Glutamatergic neuron (in vitro differentiated cells): ENCODE results near the gene PHKB. TPM values are rescaled to one million over a fixed set of nuclear protein-coding genes. Genes with fewer than 3 reads are reported as not detected.

Experiments
- DNase-seq: peaks from one replicate; pipeline ENCODE4 v3.0.0; 2022
- H3K27ac Mint-ChIP-seq: one replicate; pipeline ENCODE4 v1.8.0; 2020; ENCODE audit warnings: mild to moderate bottlenecking, mixed read lengths, inconsistent platforms; ENCODE audit not compliant: unreplicated experiment
- H3K27me3 Mint-ChIP-seq: one replicate; pipeline ENCODE4 v1.8.0; 2020; ENCODE audit warnings: mild to moderate bottlenecking, moderate library complexity, mixed read lengths, inconsistent platforms; ENCODE audit not compliant: unreplicated experiment
- H3K36me3 Mint-ChIP-seq: one replicate; pipeline ENCODE4 v1.8.0; 2020; ENCODE audit warnings: mild to moderate bottlenecking, mixed read lengths, inconsistent platforms; ENCODE audit not compliant: unreplicated experiment
- H3K4me1 Mint-ChIP-seq: one replicate; pipeline ENCODE4 v1.8.0; 2020; ENCODE audit warnings: mild to moderate bottlenecking, low read depth, mixed read lengths, inconsistent platforms; ENCODE audit not compliant: unreplicated experiment
- H3K4me3 Mint-ChIP-seq: one replicate; pipeline ENCODE4 v1.8.0; 2020; ENCODE audit warnings: mild to moderate bottlenecking, mixed read lengths, inconsistent platforms; ENCODE audit not compliant: unreplicated experiment
- H3K9me3 Mint-ChIP-seq: one replicate; pipeline ENCODE4 v1.8.0; 2020; ENCODE audit warnings: mild to moderate bottlenecking, moderate library complexity, mixed read lengths, inconsistent platforms; ENCODE audit not compliant: unreplicated experiment
- total RNA-seq: library from RNA; stranded (reverse); fragmentation: NEBNext Ultra II Directional; extraction: Animal tissue kit (Norgen Biotek cat#: 25700); gene quantifications from one replicate; pipeline ENCODE4 v1.2.1, GENCODE V29; 2021; ENCODE audit not compliant: unreplicated experiment
- TF ChIP-seq, protein P1 (sequence below): fragments of 200-600 bp; sonication (generic); IDR thresholded peaks from one replicate; pipeline ENCODE4 v1.5.0; 2021; ENCODE audit not compliant: partially characterized antibody, unreplicated experiment

The PHKB gene
- total RNA-seq, 1 donor from 2014 or later = 123 TPM

DNA sequence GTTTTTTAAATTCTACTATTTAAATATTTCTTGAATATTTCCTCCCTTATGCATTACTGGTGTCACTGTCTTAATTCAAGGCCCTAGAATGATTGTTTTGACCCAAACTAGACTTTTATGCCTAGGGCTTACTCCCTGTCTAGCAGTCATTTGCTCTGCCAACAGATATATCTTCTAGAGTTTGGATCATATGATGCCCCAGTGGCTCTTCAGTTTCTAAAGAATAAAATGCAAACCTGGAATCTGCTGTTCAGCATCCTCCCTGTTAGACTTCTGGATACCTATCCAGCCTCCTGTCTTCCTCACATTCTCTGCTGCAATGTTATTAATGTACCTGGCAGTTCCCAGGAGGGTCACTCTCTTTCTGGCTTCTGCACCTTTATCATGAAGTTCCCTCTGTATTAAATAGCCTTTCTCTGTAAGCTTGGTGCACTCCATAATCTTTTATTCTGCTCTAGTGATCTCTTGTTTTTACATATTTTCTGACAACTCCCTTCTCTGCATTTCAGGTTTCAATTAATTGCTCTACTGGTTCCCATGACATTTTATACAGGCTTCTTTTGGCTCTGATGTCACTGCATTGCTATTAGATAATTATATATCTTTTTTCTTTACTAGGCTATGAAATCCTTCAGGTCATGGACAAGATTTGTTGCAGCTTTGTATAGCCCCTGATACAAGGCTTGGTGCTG lies 15.7 kb downstream of the PHKB start:
- Mint-ChIP-seq H3K4me3 (no peak overlapping the region), H3K27me3 (peaks cover 3% of the 10 kb centered on the region), H3K4me1 (peaks cover 2% of the 10 kb centered on the region), H3K27ac (no peak overlapping the region), H3K9me3 (no peaks in the 10 kb centered on the region), H3K36me3 (no peaks in the 10 kb centered on the region)
- no peak for DNase-seq
- TF ChIP-seq, protein P1, sequence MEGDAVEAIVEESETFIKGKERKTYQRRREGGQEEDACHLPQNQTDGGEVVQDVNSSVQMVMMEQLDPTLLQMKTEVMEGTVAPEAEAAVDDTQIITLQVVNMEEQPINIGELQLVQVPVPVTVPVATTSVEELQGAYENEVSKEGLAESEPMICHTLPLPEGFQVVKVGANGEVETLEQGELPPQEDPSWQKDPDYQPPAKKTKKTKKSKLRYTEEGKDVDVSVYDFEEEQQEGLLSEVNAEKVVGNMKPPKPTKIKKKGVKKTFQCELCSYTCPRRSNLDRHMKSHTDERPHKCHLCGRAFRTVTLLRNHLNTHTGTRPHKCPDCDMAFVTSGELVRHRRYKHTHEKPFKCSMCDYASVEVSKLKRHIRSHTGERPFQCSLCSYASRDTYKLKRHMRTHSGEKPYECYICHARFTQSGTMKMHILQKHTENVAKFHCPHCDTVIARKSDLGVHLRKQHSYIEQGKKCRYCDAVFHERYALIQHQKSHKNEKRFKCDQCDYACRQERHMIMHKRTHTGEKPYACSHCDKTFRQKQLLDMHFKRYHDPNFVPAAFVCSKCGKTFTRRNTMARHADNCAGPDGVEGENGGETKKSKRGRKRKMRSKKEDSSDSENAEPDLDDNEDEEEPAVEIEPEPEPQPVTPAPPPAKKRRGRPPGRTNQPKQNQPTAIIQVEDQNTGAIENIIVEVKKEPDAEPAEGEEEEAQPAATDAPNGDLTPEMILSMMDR = no peak

DNA sequence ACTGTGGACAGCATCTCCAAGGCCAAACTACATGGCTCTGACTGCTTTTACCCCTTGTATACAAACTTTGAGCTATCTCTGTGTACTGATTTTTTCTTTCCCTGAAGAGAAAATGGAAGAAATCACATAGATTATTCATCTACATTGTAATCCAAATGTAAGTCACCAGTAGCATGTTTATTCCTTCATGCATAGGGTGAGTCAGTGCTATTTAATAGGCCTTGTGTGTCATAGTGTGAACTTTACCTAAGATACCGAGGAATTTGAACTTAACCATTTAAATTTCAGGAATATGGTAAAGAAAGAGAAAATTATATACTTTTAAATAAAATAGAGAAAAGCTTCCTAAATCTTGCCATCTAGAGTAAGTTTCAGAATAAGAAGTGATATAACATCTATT lies 16.5 kb downstream of the PHKB start:
- Mint-ChIP-seq H3K36me3 (no peaks in the 10 kb centered on the region), H3K27me3 (peaks cover 3% of the 10 kb centered on the region), H3K9me3 (no peaks in the 10 kb centered on the region), H3K27ac (no peak overlapping the region), H3K4me3 (no peak overlapping the region), H3K4me1 (peaks cover 2% of the 10 kb centered on the region)
- TF ChIP-seq, protein P1 = no peak
- no peak for DNase-seq

DNA sequence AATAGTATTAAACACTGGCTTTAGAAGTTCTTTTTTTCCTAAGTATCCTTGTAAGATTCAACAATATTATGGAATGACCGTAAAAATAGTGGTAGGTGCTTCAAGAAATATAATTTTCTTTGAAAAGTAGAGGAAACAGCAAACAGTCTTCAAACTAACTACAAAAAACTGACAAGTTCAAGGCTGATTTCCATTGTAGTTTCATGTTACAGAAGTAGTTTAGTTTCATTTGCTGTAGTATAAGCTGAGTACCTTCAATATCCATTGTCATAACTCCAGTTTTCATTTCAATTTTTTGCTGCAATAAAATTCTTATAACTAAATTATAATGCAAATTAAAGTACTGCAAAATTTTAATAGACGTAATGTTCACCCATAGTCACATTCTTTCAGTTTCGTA lies 19.3 kb downstream of the PHKB start:
- TF ChIP-seq, protein P1 = no peak
- DNase-seq = no peak
- Mint-ChIP-seq H3K27ac (no peak overlapping the region), H3K27me3 (peaks cover 3% of the 10 kb centered on the region), H3K36me3 (no peaks in the 10 kb centered on the region), H3K4me3 (no peak overlapping the region), H3K4me1 (peaks cover 2% of the 10 kb centered on the region), H3K9me3 (no peaks in the 10 kb centered on the region)

DNA sequence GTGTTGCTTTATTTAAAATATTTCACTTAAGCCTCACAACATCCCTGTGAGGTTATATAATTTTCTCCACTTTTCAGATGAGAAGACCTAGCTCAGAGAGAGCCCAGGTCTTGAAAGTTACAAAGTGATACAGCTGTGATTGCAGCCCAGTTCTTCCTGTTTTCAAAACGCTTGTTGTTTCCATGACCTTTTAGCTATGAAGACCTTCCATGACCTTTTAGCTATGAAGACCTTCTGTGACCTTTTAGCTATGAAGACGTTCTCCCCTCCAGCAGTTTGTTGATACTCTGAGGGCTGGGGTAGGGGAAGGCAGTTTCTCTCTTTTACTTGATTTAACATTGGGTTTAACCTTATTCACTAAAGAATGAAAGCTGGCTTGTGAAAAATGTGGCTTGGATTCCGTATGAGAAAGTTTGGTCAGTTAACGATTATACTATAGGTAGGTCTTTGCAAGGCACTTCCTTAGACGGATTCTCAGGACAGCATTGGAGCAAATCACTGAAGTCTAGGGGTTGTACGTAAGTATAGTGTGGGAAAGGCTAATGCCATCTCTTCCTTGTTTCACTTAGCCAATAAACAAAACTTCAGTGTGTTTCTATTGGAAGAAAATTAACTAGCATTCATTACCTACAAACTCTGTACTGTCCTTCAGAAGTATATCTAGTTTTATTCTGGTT lies 20.7 kb downstream of the PHKB start:
- Mint-ChIP-seq H3K36me3 (no peaks in the 10 kb centered on the region), H3K4me3 (no peak overlapping the region), H3K27ac (no peak overlapping the region), H3K27me3 (peaks cover 3% of the 10 kb centered on the region), H3K4me1 (peaks cover 2% of the 10 kb centered on the region), H3K9me3 (no peaks in the 10 kb centered on the region)
- TF ChIP-seq, protein P1 = no peak
- no peak for DNase-seq

DNA sequence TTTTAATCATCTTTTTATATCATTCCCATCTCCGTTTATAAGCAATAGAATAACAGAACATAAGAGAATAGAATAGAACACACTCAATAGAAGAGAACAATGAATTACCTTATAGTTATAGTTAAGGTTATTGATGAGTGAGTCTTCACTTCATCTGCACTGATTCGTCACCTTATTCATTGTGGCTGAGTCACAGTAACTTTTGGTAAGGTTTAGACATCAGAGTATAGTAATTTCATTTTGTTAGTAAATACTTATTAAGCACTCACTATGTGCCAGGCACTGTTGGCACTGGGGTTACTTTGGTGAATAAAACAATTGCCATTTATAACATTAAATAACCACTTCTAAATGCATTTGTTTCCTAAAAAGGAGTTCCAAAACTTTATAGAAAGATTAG lies 22.5 kb downstream of the PHKB start:
- no peak overlapping the region for H3K4me3 Mint-ChIP-seq
- H3K27ac Mint-ChIP-seq = no peak overlapping the region
- no peaks in the 10 kb centered on the region for H3K36me3 Mint-ChIP-seq
- no peaks in the 10 kb centered on the region for H3K9me3 Mint-ChIP-seq
- no peaks in the 10 kb centered on the region for H3K4me1 Mint-ChIP-seq
- TF ChIP-seq, protein P1 = no peak
- H3K27me3 Mint-ChIP-seq = peaks cover 3% of the 10 kb centered on the region
- DNase-seq = no peak
